Measurements from ENCODE around the gene AP5B1.
"Not testable (repeated sequence)": the region's sequence is repeated elsewhere in the genome, so short reads cannot be mapped to it uniquely, and the experiment has no call there.

Gene AP5B1

GRCh38 chr11:65782816-65783228 is 2.0 kb upstream of the AP5B1 start:
- DNase-seq = no peak

- no peak for DNase-seq
These were observed 1.4 kb upstream of the AP5B1 start for GRCh38 chr11:65781962-65782815.

GRCh38 chr11:65781152-65781961 is 581 bp upstream of the AP5B1 start:
- no peak for DNase-seq

GRCh38 chr11:65779919-65780769 is 632 bp downstream of the AP5B1 start:
- DNase-seq = peak; percentile 67

- DNase-seq = no peak
These were observed 1.2 kb downstream of the AP5B1 start for GRCh38 chr11:65779669-65779918.

GRCh38 chr11:65778901-65779668 is 1.7 kb downstream of the AP5B1 start:
- no peak for DNase-seq

- DNase-seq = no peak
These were observed 2.3 kb downstream of the AP5B1 start for GRCh38 chr11:65778431-65778900.

GRCh38 chr11:65777821-65778361 is 2.9 kb downstream of the AP5B1 start:
- DNase-seq = no peak

GRCh38 chr11:65777241-65777640 is 3.5 kb downstream of the AP5B1 start:
- DNase-seq = no peak

- no peak for DNase-seq
These were observed 4.0 kb downstream of the AP5B1 start for GRCh38 chr11:65776710-65777141.

GRCh38 chr11:65776196-65776595 is 4.6 kb downstream of the AP5B1 start:
- DNase-seq = no peak

GRCh38 chr11:65774525-65775306 is 6.1 kb downstream of the AP5B1 start:
- DNase-seq = no peak

GRCh38 chr11:65773784-65774411 is 6.9 kb downstream of the AP5B1 start:
- DNase-seq = no peak

GRCh38 chr11:65771589-65772112 is 9.1 kb downstream of the AP5B1 start:
- no peak for DNase-seq

GRCh38 chr11:65770951-65771567 is 9.7 kb downstream of the AP5B1 start:
- DNase-seq = no peak

- not testable (repeated sequence) for DNase-seq
These were observed 13.0 kb downstream of the AP5B1 start for GRCh38 chr11:65767806-65768205.

GRCh38 chr11:65767406-65767805 is 13.4 kb downstream of the AP5B1 start:
- DNase-seq = no peak

GRCh38 chr11:65766535-65766934 is 14.2 kb downstream of the AP5B1 start:
- peak; percentile 63 for DNase-seq

GRCh38 chr11:65764434-65764833 is 16.3 kb downstream of the AP5B1 start:
- no peak for DNase-seq

GRCh38 chr11:65762816-65763215 is 18.0 kb downstream of the AP5B1 start:
- not testable (repeated sequence) for DNase-seq

Data from fibroblast of upper back skin (primary cell).